B cell (primary cell): Measurements from ENCODE around the gene UBAP1L. TPM values are rescaled to one million over a fixed set of nuclear protein-coding genes. Genes with fewer than 3 reads are reported as not detected.
A peak's percentile ranks its signal among the peaks of the same experiment; 100 is the strongest.
"Not testable (repeated sequence)": the region's sequence is repeated elsewhere in the genome, so short reads cannot be mapped to it uniquely, and the experiment has no call there.

ENCODE experiments used
- ATAC-seq: fragments of 200-7000 bp; cut with Tn5 transposase; one replicate; pipeline ENCODE4 v1.10.0; 2021; ENCODE audit warnings: low read depth, mild to moderate bottlenecking, moderate number of reproducible peaks, moderate library complexity
- CTCF ChIA-PET: fragments of 350-600 bp; sonication (Branson Sonifier 250); formaldehyde crosslinking; loops from one replicate; lab custom pipeline; 2021; ENCODE audit warnings: antibody characterized with exemption, inconsistent platforms; lab: Charles Lee
- POLR2A ChIA-PET: fragments of 350-600 bp; sonication (Branson Sonifier 250); formaldehyde crosslinking; loops from one replicate; lab custom pipeline; 2021; ENCODE audit warnings: antibody characterized with exemption; lab: Charles Lee
- DNase-seq: peaks from one replicate; pipeline ENCODE4 v3.0.0; 2013
- H2AFZ ChIP-seq: 2 replicates; pipeline ENCODE4 v1.6.1; 2012; ENCODE audit warnings: mild to moderate bottlenecking, low read depth, low read length; ENCODE audit not compliant: insufficient read depth, poor library complexity, severe bottlenecking
- H3K27ac ChIP-seq, 2 donors: 1 replicate in 1 of 2; 2 replicates in 1 of 2; pipeline ENCODE4 v1.5.1; 2012 to 2013; ENCODE audit warnings: low read length in 2 of 2, mild to moderate bottlenecking in 2 of 2, moderate library complexity in 1 of 2
- H3K27me3 ChIP-seq, 4 experiments: fragments of 200-600 bp in 1 of 4; sonication (generic) in 1 of 4; replicated peaks in 1 of 4; 1 replicate in 2 of 4; 2 replicates in 2 of 4; pipeline versions ENCODE4 v1.6.1 to v1.7.0; 2013 to 2016; ENCODE audit warnings: low read length in 3 of 4, mild to moderate bottlenecking in 2 of 4, mixed read lengths in 1 of 4, moderate library complexity in 1 of 4; ENCODE audit not compliant: insufficient read depth in 4 of 4, control insufficient read depth in 3 of 4; ENCODE audit errors: control extremely low read depth in 1 of 4
- H3K36me3 ChIP-seq, 2 experiments: replicated peaks in 1 of 2; 1 replicate in 1 of 2; 2 replicates in 1 of 2; pipeline versions ENCODE4 v1.6.1 to v1.7.1; 2013; ENCODE audit warnings: low read length in 1 of 2; ENCODE audit not compliant: insufficient read depth in 2 of 2, control insufficient read depth in 1 of 2; ENCODE audit errors: control extremely low read depth in 1 of 2, extremely low read depth in 1 of 2
- H3K4me1 ChIP-seq, 2 donors: fragments of 200-600 bp in 1 of 2; sonication (generic) in 1 of 2; 1 replicate in 1 of 2; 2 replicates in 1 of 2; pipeline versions ENCODE4 v1.5.1 to v1.6.1; 2013 to 2017; ENCODE audit warnings: low read length in 2 of 2; ENCODE audit not compliant: control insufficient read depth in 2 of 2, insufficient read depth in 2 of 2
- H3K4me2 ChIP-seq: replicated peaks from 2 replicates; pipeline ENCODE3; 2012; ENCODE audit warnings: mild to moderate bottlenecking, low read depth, low read length; ENCODE audit not compliant: poor library complexity, severe bottlenecking
- H3K4me3 ChIP-seq, 5 experiments: fragments of 200-600 bp in 1 of 5; sonication (generic) in 1 of 5; 1 replicate in 3 of 5; 2 replicates in 2 of 5; pipeline versions ENCODE4 v1.5.1 to v1.7.0; 2011 to 2016; ENCODE audit warnings: low read length in 4 of 5, mild to moderate bottlenecking in 4 of 5, low read depth in 2 of 5, control low read depth in 1 of 5, moderate library complexity in 1 of 5; ENCODE audit not compliant: insufficient read depth in 1 of 5; ENCODE audit errors: control extremely low read depth in 1 of 5, extremely low read depth in 1 of 5
- H3K79me2 ChIP-seq: fragments of 200-600 bp; sonication (generic); one replicate; pipeline ENCODE4 v1.6.0; 2016; ENCODE audit warnings: low read length; ENCODE audit not compliant: control insufficient read depth, insufficient read depth
- H3K9ac ChIP-seq: fragments of 200-600 bp; sonication (generic); 2 replicates; pipeline ENCODE4 v1.6.1; 2017; ENCODE audit warnings: mild to moderate bottlenecking, low read length, moderate library complexity
- H3K9me3 ChIP-seq, 3 donors: one replicate each; pipeline versions ENCODE4 v1.6.1 to v1.7.1; 2013; ENCODE audit warnings: low read length in 2 of 3; ENCODE audit not compliant: control insufficient read depth in 2 of 3, insufficient read depth in 1 of 3; ENCODE audit errors: control extremely low read depth in 1 of 3
- H4K20me1 ChIP-seq: 2 replicates; pipeline ENCODE4 v1.6.0; 2012; ENCODE audit warnings: mild to moderate bottlenecking, low read length; ENCODE audit not compliant: insufficient read depth, control insufficient read depth, poor library complexity, severe bottlenecking
- H3K27ac Mint-ChIP-seq: one replicate; pipeline ENCODE4 v1.8.0; 2021; ENCODE audit warnings: mixed read lengths
- H3K27me3 Mint-ChIP-seq: one replicate; pipeline ENCODE4 v1.8.0; 2021; ENCODE audit warnings: mixed read lengths
- H3K4me1 Mint-ChIP-seq: one replicate; pipeline ENCODE4 v1.8.0; 2021; ENCODE audit warnings: mixed read lengths
- H3K4me3 Mint-ChIP-seq: one replicate; pipeline ENCODE4 v1.8.0; 2021; ENCODE audit warnings: mixed read lengths
- H3K9me3 Mint-ChIP-seq: one replicate; pipeline ENCODE4 v1.8.0; 2022; ENCODE audit warnings: mixed read lengths; ENCODE audit not compliant: insufficient read depth
- EZH2 ChIP-seq: IDR thresholded peaks from 2 replicates; pipeline ENCODE4 v1.6.1; 2012; ENCODE audit warnings: borderline replicate concordance, low read depth, mild to moderate bottlenecking, moderate library complexity, low read length; ENCODE audit not compliant: insufficient read depth, poor library complexity, severe bottlenecking
- WGBS: methylation state at CpG from one replicate; pipeline ENCODE4 v1.1.5; 2013; ENCODE audit warnings: missing lambda C conversion rate; ENCODE audit not compliant: insufficient coverage; 5-methylcytosine and 5-hydroxymethylcytosine counted together
- intact Hi-C: fragments of 100-400 bp; cut with micrococcal nuclease; formaldehyde crosslinking; loops from one replicate; pipeline ENCODE4 v1.10.0; 2022
- polyA plus RNA-seq: library from polyadenylated mRNA; depleted of rRNA; stranded (reverse); fragments of >200 nt; gene quantifications from 2 replicates; pipeline ENCODE4 v1.2.3, GENCODE V29; 2012
- total RNA-seq, 2 donors: library from RNA; stranded (reverse); fragments of 120-200 nt in 1 of 2; gene quantifications; 1 replicate in 1 of 2; 2 replicates in 1 of 2; pipeline versions ENCODE4 v1.2.3 to v1.2.4, GENCODE V29; 2013 to 2022
- TF ChIP-seq, protein P1 (sequence below): fragments of 200-600 bp; IDR thresholded peaks from one replicate; pipeline ENCODE4 v1.8.0; 2022; ENCODE audit warnings: antibody characterized with exemption, mild to moderate bottlenecking

UBAP1L gene
- total and polyA plus RNA-seq, 2 donors (not counting 1 experiment from before 2014, with no cell fraction given) = 8.5 to 18.4 TPM

- H3K27me3 ChIP-seq = no peaks in the 10 kb centered on the region
- intact Hi-C loops = no loop called here
- Mint-ChIP-seq H3K4me3 (no peak overlapping the region), H3K4me1 (no peaks in the 10 kb centered on the region), H3K9me3 (no peaks in the 10 kb centered on the region), H3K27me3 (no peaks in the 10 kb centered on the region), H3K27ac (no peak overlapping the region)
- CTCF ChIA-PET = interaction anchor here (0.8 to 1.9 kb wide), 7 partner anchors 10 to 82 kb away, joined by 3 to 7 read pairs (median 4); partner anchors contain the start of gene UBAP1L
- no peak overlapping the region for H3K27ac ChIP-seq
- peaks cover 1 to 26% of the 10 kb centered on the region in 2 experiments for H3K36me3 ChIP-seq
- H4K20me1 ChIP-seq = no peaks in the 10 kb centered on the region
- H3K9ac ChIP-seq = no peak overlapping the region
- H3K79me2 ChIP-seq = no peaks in the 10 kb centered on the region
- no peak for TF ChIP-seq EZH2
- TF ChIP-seq, protein P1, sequence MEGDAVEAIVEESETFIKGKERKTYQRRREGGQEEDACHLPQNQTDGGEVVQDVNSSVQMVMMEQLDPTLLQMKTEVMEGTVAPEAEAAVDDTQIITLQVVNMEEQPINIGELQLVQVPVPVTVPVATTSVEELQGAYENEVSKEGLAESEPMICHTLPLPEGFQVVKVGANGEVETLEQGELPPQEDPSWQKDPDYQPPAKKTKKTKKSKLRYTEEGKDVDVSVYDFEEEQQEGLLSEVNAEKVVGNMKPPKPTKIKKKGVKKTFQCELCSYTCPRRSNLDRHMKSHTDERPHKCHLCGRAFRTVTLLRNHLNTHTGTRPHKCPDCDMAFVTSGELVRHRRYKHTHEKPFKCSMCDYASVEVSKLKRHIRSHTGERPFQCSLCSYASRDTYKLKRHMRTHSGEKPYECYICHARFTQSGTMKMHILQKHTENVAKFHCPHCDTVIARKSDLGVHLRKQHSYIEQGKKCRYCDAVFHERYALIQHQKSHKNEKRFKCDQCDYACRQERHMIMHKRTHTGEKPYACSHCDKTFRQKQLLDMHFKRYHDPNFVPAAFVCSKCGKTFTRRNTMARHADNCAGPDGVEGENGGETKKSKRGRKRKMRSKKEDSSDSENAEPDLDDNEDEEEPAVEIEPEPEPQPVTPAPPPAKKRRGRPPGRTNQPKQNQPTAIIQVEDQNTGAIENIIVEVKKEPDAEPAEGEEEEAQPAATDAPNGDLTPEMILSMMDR = peak; percentile 42
- H3K4me2 ChIP-seq = no peak overlapping the region
- POLR2A ChIA-PET = no interaction called here
- no peak overlapping the region for H3K4me3 ChIP-seq
- no peak overlapping the region for H2AFZ ChIP-seq
- no peak for ATAC-seq
- 51% methylated on average over 9 of the region's 9 CpGs for WGBS
- H3K4me1 ChIP-seq = no peaks in the 10 kb centered on the region
- no peaks in the 10 kb centered on the region for H3K9me3 ChIP-seq
- DNase-seq = peak; percentile 47
These were observed 13.5 kb downstream of the UBAP1L start for GRCh38 chr15:65101411-65101890.

GRCh38 chr15:65100442-65100841, 14.6 kb downstream of the UBAP1L start:
- Histone ChIP-seq H4K20me1 (no peaks in the 10 kb centered on the region), H3K79me2 (no peaks in the 10 kb centered on the region), H3K27me3 (no peaks in the 10 kb centered on the region), H3K9me3 (no peaks in the 10 kb centered on the region), H3K36me3 (peaks cover 1 to 20% of the 10 kb centered on the region in 2 experiments), H3K4me2 (no peak overlapping the region), H3K4me3 (no peak overlapping the region), H3K4me1 (no peaks in the 10 kb centered on the region), H3K9ac (no peak overlapping the region), H3K27ac (no peak overlapping the region), H2AFZ (no peak overlapping the region)
- 80% methylated on average over 1 of the region's 7 CpGs for WGBS
- no peak for TF ChIP-seq EZH2
- TF ChIP-seq, protein P1 = no peak
- ATAC-seq (no peak), DNase-seq (no peak)
- intact Hi-C loops = no loop called here
- CTCF ChIA-PET = interaction anchor here (0.5 to 1.5 kb wide), 2 partner anchors 14 to 673 kb away, joined by 3 to 4 read pairs; partner anchors contain the start of gene UBAP1L
- POLR2A ChIA-PET = no interaction called here
- Mint-ChIP-seq H3K27ac (no peak overlapping the region), H3K4me3 (no peak overlapping the region), H3K4me1 (no peaks in the 10 kb centered on the region), H3K27me3 (no peaks in the 10 kb centered on the region), H3K9me3 (no peaks in the 10 kb centered on the region)

GRCh38 chr15:65099801-65100200, 15.2 kb downstream of the UBAP1L start:
- DNase-seq, H3K4me3 Mint-ChIP-seq, POLR2A ChIA-PET, H3K9me3 ChIP-seq, H4K20me1 ChIP-seq, H3K27ac Mint-ChIP-seq, H3K27ac ChIP-seq, H3K4me3 ChIP-seq, H3K4me1 Mint-ChIP-seq, H3K4me2 ChIP-seq, intact Hi-C loops, H3K9me3 Mint-ChIP-seq, H3K79me2 ChIP-seq, H3K4me1 ChIP-seq, H3K27me3 ChIP-seq, H2AFZ ChIP-seq, ATAC-seq, H3K27me3 Mint-ChIP-seq, H3K9ac ChIP-seq: not testable (repeated sequence)
- CTCF ChIA-PET = interaction anchor here (0.5 kb wide), 1 partner anchor 673 kb away, joined by 4 read pairs; no protein-coding TSS in a partner anchor
- 100% methylated on average over 5 of the region's 10 CpGs for WGBS
- H3K36me3 ChIP-seq = peaks cover 1 to 19% of the 10 kb centered on the region in 2 experiments
